Testis (tissue), 3 donors: Measurements from ENCODE around the gene CEACAM20. TPM values are rescaled to one million over a fixed set of nuclear protein-coding genes. Genes with fewer than 3 reads are reported as not detected.
"Not testable (repeated sequence)": the region's sequence is repeated elsewhere in the genome, so short reads cannot be mapped to it uniquely, and the experiment has no call there.

Experiments used
- DNase-seq: peaks from one replicate; pipeline ENCODE4 v3.0.0-alpha.2; 2019
- H3K27ac ChIP-seq, 2 donors: fragments of 200-600 bp; sonication (generic); one replicate each; pipeline ENCODE4 v1.5.1; 2019
- H3K27me3 ChIP-seq: fragments of 200-600 bp; sonication (generic); one replicate; pipeline ENCODE4 v1.5.1; 2019
- H3K36me3 ChIP-seq: fragments of 200-600 bp; sonication (generic); one replicate; pipeline ENCODE4 v1.5.1; 2017; ENCODE audit warnings: low read depth; ENCODE audit errors: missing control alignments
- H3K4me1 ChIP-seq: fragments of 200-600 bp; sonication (generic); one replicate; pipeline ENCODE4 v1.5.1; 2019
- H3K4me3 ChIP-seq, 2 donors: fragments of 200-600 bp; sonication (generic); one replicate each; pipeline ENCODE4 v1.5.1; 2017 to 2019
- H3K9me3 ChIP-seq: fragments of 200-600 bp; sonication (generic); one replicate; pipeline ENCODE4 v1.5.1; 2017
- POLR2A ChIP-seq: fragments of 450-650 bp; IDR thresholded peaks from one replicate; pipeline ENCODE4 v1.6.1; 2017; ENCODE audit warnings: antibody characterized with exemption, mild to moderate bottlenecking, moderate library complexity
- WGBS, 2 donors: methylation state at CpG; one replicate each; pipeline ENCODE4 v1.1.5; 2018; 5-methylcytosine and 5-hydroxymethylcytosine counted together
- intact Hi-C: fragments of 100-400 bp; cut with DNase I; formaldehyde crosslinking; loops from one replicate; pipeline ENCODE4 v1.15.1; 2023; ENCODE audit warnings: low total_unique reads
- polyA plus RNA-seq: library from polyadenylated mRNA; stranded (reverse); fragments of 350-450 nt; fragmentation: Illumina TruSeq; extraction: RNeasy Lipid Tissue Mini Kit (QIAGEN cat#74804); gene quantifications from one replicate; pipeline ENCODE4 v1.2.3, GENCODE V29; 2014; ENCODE audit warnings: low read depth, low replicate concordance; ENCODE audit not compliant: insufficient read depth
- total RNA-seq, 2 donors: library from RNA; depleted of rRNA; stranded (reverse); fragments of >200 nt; gene quantifications; one replicate each; pipeline ENCODE4 v1.2.3, GENCODE V29; 2016
- TF ChIP-seq, protein P1 (sequence below), 3 experiments: fragments of 450-650 bp in 2 of 3; fragments of 200-600 bp in 1 of 3; sonication (generic) in 1 of 3; IDR thresholded peaks; one replicate each; pipeline ENCODE4 v1.5.1; 2016 to 2019; ENCODE audit warnings: antibody characterized with exemption in 3 of 3, mild to moderate bottlenecking in 2 of 3, moderate library complexity in 1 of 3

CEACAM20 gene
- total and polyA plus RNA-seq, 3 donors from 2014 or later = 0.53 to 0.87 (median 0.62) TPM

DNA sequence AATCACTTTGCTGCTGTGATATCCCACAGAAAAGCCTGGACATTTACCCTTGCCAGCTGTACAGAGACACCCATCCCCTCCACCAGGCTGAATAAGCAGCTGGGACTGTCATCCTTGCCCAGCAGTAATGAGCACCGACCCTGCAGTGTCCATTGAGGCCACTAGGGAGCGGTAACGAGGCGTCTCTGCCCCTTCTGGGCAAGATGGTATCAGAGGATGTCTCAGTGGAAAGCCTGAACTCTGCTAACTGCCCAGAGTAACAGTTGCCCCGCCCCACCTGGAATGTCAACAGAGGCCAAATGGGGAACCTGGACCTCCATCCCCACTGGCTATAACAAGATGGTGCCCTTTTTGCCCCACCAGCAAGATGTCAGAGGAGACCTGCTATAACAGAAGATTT, 22.8 kb upstream of the CEACAM20 start:
- no peak for TF ChIP-seq POLR2A
- TF ChIP-seq, protein P1, sequence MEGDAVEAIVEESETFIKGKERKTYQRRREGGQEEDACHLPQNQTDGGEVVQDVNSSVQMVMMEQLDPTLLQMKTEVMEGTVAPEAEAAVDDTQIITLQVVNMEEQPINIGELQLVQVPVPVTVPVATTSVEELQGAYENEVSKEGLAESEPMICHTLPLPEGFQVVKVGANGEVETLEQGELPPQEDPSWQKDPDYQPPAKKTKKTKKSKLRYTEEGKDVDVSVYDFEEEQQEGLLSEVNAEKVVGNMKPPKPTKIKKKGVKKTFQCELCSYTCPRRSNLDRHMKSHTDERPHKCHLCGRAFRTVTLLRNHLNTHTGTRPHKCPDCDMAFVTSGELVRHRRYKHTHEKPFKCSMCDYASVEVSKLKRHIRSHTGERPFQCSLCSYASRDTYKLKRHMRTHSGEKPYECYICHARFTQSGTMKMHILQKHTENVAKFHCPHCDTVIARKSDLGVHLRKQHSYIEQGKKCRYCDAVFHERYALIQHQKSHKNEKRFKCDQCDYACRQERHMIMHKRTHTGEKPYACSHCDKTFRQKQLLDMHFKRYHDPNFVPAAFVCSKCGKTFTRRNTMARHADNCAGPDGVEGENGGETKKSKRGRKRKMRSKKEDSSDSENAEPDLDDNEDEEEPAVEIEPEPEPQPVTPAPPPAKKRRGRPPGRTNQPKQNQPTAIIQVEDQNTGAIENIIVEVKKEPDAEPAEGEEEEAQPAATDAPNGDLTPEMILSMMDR (IDR thresholded peaks at IDR 0.05) = peak in 1 of 3 experiments; percentile 47
- Histone ChIP-seq H3K4me3 (no peak overlapping the region), H3K27ac (no peak overlapping the region), H3K36me3 (no peaks in the 10 kb centered on the region), H3K27me3 (no peaks in the 10 kb centered on the region), H3K9me3 (no peaks in the 10 kb centered on the region), H3K4me1 (no peaks in the 10 kb centered on the region)
- intact Hi-C loops = no loop called here
- 19 to 33% methylated on average over 5 of the region's 5 CpGs for WGBS, 2 donors
- DNase-seq = peak; percentile 55

DNA sequence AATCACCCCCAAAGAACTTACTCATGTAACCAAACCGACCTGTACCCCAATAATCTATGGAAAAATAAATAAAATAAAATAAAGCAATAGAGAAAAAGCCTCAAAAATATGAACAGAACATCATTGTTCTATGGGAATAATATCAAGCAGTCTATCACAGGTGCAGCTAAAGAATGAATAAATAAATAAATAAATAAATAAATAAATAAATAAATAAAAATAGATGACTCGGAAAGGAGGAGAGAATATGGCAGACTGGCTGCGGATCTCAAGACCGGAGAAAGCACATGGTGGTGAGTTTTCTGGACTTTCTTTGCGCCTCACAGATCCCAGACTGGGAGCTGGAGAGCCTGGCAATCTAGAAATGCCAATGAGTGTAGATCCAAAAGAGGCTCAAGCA, 22.4 kb upstream of the CEACAM20 start:
- Histone ChIP-seq H3K4me1 (no peaks in the 10 kb centered on the region), H3K27me3 (no peaks in the 10 kb centered on the region), H3K4me3 (no peak overlapping the region), H3K27ac (no peak overlapping the region), H3K9me3 (no peaks in the 10 kb centered on the region), H3K36me3 (no peaks in the 10 kb centered on the region)
- intact Hi-C loops = no loop called here
- DNase-seq = no peak
- TF ChIP-seq, protein P1 (IDR thresholded peaks at IDR 0.05) = no peak
- TF ChIP-seq POLR2A = no peak
- WGBS, 2 donors = 74 to 82% methylated on average over 5 of the region's 5 CpGs

DNA sequence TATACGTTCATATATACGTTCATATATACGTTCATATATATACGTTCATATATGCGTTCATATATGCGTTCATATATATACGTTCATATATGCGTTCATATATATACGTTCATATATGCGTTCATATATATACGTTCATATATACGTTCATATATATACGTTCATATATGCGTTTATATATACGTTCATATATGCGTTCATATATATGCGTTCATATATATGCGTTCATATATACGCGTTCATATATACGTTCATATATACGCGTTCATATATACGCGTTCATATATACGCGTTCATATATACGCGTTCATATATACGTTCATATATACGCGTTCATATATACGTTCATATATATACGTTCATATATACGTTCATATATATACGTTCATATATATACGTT, 21.5 kb upstream of the CEACAM20 start:
- H3K4me3 ChIP-seq, H3K36me3 ChIP-seq, H3K9me3 ChIP-seq, DNase-seq, H3K27me3 ChIP-seq, H3K4me1 ChIP-seq, H3K27ac ChIP-seq, intact Hi-C loops: not testable (repeated sequence)
- 80 to 87% methylated on average over 37 of the region's 37 CpGs for WGBS, 2 donors

DNA sequence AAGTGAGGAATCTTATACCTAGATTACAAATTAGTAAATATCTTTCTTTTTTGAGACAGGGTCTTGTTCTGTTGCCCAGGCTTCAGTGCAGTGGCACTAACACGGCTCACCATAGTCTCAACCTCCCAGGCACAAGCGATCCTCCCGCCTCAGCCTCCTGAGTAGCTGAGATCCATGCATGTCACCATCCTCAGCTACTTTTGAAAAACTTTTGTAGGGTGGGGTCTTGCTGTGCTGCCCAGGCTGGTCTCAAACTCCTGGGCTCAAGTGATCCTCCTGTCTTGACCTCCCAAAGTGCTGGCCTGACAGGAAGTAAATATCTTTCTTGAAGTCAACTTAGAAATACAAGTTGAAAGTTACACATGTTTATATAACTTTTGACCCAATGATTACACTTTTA, 20.0 kb upstream of the CEACAM20 start:
- no peaks in the 10 kb centered on the region for H3K4me1 ChIP-seq
- no peak for DNase-seq
- H3K4me3 ChIP-seq = no peak overlapping the region
- H3K9me3 ChIP-seq = no peaks in the 10 kb centered on the region
- WGBS, 2 donors = 94% methylated on average over 3 of the region's 3 CpGs
- no peak overlapping the region for H3K27ac ChIP-seq
- H3K27me3 ChIP-seq = no peaks in the 10 kb centered on the region
- intact Hi-C loops = no loop called here
- TF ChIP-seq, protein P1 (IDR thresholded peaks at IDR 0.05) = no peak
- TF ChIP-seq POLR2A = no peak
- no peaks in the 10 kb centered on the region for H3K36me3 ChIP-seq

DNA sequence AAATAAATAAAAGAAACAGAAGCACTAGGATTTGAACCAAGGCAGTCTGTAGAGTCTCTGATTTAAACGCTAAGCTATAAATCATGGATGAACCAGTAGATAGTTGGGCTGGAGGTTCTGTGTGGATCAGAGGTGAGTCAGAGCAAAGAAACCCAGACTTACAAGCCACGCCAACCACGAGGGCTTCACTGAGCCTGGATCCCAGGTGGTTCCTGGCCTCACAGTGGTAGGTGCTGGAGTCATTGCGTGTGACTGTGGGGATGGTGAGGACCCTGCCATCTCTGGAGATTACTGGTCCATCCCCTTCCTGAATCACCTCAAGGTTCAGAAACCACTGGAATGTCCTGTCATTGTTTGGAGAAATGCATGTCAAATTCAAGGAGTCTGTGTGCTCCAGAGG, 19.3 kb upstream of the CEACAM20 start:
- DNase-seq = no peak
- Histone ChIP-seq H3K27ac (no peak overlapping the region), H3K27me3 (no peaks in the 10 kb centered on the region), H3K4me3 (no peak overlapping the region), H3K9me3 (no peaks in the 10 kb centered on the region), H3K4me1 (no peaks in the 10 kb centered on the region), H3K36me3 (no peaks in the 10 kb centered on the region)
- TF ChIP-seq POLR2A = no peak
- TF ChIP-seq, protein P1 (IDR thresholded peaks at IDR 0.05) = no peak
- intact Hi-C loops = no loop called here
- 82 to 84% methylated on average over 4 of the region's 4 CpGs for WGBS, 2 donors
